ENCODE data around the gene TNFRSF1B. TPM values are rescaled to one million over a fixed set of nuclear protein-coding genes. Genes with fewer than 3 reads are reported as not detected.

The TNFRSF1B gene
- total and polyA plus RNA-seq, 9 of the 15 experiments (the other 6 are each of a cell fraction or from before 2014, with no cell fraction given): 8.8 to 91.3 (median 36.0) TPM

DNA sequence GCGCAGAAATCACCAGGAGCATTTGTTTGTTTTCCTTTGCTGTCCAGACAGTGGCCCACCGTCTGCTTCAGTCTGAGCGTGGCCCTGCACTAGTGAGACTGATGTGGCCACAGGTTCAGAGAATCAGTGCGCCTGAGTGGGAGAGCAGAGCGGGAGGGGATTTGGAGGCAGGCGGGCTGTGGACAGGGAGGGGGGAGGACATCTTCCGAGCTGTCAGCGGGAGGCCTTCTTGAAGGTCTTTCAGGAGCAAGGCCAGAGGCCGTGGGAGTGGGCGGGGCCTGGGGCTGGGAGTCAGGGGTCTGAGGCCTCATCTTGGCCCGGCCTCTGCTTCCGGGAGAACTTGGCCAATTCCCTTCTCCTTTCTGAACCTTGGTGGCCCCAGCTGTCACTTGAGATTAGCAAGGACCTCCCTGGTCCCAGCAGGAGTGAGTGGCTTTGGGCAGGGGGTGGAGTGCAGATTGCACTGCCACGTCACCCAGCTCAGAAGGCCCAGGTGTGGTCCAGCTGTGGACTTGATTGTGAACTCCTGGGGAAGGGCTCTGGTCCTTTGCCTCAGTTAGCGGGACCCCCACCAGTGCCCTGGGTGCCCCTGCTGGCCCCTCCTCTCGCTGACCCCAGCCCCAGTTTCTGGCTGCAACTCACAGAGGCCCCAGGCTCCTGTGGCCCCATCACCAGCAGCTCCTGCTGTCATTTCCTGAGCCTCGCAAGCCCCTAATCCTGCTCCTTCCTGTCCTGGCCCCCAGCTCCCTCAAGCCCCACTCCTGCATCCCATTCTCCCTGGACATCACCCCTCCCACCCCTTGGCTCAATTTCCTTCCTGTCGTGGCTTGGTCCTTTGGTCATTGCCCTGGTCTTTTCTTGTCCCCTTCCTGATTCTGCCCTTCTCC, 8.4 kb downstream of the TNFRSF1B start (continued):
- TF ChIP-seq, protein P1, sequence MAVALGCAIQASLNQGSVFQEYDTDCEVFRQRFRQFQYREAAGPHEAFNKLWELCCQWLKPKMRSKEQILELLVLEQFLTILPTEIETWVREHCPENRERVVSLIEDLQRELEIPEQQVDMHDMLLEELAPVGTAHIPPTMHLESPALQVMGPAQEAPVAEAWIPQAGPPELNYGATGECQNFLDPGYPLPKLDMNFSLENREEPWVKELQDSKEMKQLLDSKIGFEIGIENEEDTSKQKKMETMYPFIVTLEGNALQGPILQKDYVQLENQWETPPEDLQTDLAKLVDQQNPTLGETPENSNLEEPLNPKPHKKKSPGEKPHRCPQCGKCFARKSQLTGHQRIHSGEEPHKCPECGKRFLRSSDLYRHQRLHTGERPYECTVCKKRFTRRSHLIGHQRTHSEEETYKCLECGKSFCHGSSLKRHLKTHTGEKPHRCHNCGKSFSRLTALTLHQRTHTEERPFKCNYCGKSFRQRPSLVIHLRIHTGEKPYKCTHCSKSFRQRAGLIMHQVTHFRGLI (CRISPR knock-in tag; IDR thresholded peaks at IDR 0.05): no peak
- TF ChIP-seq SREBF1 (IDR thresholded peaks at IDR 0.05; ENCODE audit: borderline replicate concordance, low read depth, low read length) (no peak), ZKSCAN3 (CRISPR knock-in tag; IDR thresholded peaks at IDR 0.05) (no peak), NR3C1 (CRISPR knock-in tag; IDR thresholded peaks at IDR 0.05) (no peak), SMARCB1 (IDR thresholded peaks at IDR 0.05; ENCODE audit: insufficient read length, low read depth) (no peak), FIP1L1 (IDR thresholded peaks at IDR 0.05; ENCODE audit: low read depth, low read length, poor library complexity, severe bottlenecking) (no peak), E2F4 (CRISPR knock-in tag; IDR thresholded peaks at IDR 0.05; ENCODE audit: low read depth) (no peak), POLR2B (IDR thresholded peaks at IDR 0.05; ENCODE audit: low read depth, partially characterized antibody) (no peak), ELF2 (CRISPR knock-in tag; IDR thresholded peaks at IDR 0.05) (no peak), SETDB1 (IDR thresholded peaks at IDR 0.05; ENCODE audit: low read length) (no peak), ZNF644 (tag; IDR thresholded peaks at IDR 0.05; ENCODE audit: low read depth) (no peak), ZNF3 (CRISPR knock-in tag; IDR thresholded peaks at IDR 0.05) (no peak), ZNF778 (CRISPR knock-in tag; IDR thresholded peaks at IDR 0.05) (no peak), ZNF507 (tag; conservative IDR thresholded peaks at IDR 0.05) (no peak), NR1H2 (CRISPR knock-in tag; IDR thresholded peaks at IDR 0.05) (no peak), HNRNPLL (IDR thresholded peaks at IDR 0.05; ENCODE audit: low read depth, low read length, poor library complexity, severe bottlenecking) (no peak)
